Measurements from ENCODE around the gene MMP23B.
A peak's percentile ranks its signal among the peaks of the same experiment; 100 is the strongest.

Gene MMP23B

DNA sequence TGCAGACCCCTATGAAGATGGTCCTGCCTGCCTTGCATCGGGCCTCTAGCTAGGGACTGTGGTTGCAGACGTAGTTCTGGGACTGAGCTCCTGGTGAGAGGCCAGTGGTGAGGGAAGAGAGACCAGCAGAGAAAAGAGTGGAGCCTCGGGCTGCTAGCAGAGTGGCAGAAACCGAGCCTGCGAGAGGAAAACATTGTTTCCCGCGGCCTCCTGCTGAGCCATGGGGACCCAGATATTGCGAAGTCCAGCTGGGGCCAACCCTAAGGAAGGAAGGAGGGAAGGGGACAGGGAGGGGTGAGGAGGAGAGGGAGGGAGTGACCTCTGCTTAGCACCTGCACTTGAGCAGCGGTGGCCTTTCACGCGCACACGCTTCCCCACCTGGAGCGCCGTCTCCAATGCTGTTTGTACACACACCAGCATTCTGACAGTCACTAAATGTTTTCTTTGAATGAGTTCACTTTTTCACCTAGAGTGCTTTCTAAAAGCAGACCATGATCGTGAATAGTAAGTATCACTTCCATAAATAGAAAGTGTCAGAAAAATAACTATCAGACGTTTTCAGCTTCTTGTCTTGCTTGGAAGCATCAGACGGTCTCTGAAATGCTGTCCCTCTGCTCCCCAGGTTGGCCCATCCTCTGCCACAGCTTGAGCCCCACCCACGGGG lies 29.5 kb upstream of the MMP23B start:
- no peak for DNase-seq (ENCODE audit: low read depth in 2 of 2, low spot score in 1 of 2)

DNA sequence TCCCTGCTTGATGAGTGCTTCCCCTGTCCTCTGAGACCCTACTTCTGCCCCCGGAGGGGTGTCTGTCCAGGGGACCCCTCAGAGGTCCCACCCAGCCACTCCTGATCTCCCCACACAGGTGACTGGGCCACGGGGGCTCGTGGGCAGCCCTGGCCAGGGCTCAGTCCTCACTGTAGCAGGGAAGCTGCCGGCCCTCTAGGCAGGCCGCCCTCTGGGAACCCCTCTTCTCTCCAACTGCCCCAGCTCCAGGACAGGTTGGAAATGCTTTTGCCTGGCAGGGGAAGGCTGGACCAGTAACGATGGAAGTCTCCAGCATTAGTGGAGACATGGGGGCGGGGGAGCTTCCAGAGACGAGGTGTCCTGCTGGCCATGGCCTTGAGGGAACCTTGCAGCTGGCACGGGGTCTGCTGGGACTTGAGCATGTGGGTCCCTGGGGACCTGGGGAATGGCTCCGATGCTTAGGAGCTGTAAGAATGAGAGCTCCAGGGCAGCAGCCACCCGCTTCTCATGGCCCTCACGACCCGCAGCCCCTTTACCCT lies 28.9 kb upstream of the MMP23B start:
- DNase-seq (ENCODE audit: low read depth in 2 of 2, low spot score in 1 of 2) = no peak

DNA sequence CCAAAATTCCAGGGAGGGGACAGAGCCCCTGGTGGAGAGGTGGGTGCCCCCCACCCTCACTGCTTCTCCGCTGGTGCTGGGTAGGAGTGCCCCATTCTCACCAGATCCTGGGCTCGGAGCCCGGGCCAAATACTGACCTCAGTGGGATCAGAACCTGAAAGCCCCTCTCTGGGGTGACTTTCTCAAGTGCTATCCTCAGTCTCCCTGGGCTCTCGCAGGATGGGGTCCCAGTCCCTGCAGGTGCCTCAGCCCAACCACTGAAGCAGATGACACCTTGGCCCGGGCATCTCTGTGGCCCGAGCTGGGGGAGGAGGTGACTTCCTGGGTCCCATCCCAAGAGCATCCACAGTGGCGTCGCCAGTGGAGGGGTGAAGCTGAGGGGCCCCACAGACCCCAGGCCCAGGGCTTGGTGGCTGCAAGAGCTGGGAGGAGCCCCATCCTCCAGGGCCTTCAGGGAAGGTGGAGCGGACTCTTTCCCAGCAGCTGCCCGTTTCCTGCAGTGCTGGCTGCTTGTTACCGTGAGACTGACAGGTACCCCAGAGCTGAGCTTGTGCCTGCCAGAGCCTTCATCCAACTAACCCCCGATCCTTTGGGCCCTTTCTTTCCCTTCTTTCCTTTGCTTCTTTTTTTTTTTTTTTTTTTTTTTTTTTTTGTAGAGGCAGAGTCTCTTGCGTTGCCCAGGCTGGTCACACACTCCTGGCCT lies 28.2 kb upstream of the MMP23B start:
- no peak for DNase-seq (ENCODE audit: low read depth in 2 of 2, low spot score in 1 of 2)

DNA sequence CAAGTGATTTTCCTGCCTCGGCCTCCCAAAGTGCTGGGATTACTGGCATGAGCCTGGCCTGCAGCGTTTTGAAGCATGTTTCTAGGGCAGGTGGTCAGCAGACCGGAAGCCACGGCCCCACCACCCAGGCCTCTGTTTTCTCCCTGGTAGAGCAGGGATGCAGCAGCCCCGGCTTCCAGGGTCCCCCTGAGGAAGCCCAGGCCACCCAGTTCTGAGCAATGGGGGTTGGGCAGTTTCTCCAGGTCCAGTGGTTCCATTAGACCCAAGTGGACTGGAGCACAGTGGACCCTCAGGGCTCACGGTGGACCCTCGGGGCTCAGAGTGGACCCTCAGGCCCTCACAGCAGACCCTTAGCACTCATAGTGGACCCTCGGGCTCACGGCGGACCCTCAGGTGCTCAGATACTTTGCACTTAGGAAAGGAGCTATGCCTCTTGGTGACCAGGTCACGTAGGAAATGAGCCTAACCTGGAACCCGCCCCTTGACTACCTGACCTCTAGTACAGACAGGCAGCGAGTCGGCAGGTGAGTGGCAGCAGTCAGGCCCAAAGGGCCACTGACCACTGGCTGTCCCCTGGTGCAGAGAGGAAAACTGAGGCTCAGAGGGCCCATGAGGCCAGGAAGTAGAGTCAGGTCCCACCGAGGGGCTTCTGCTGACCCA lies 27.5 kb upstream of the MMP23B start:
- DNase-seq (ENCODE audit: low read depth in 2 of 2, low spot score in 1 of 2) = no peak

DNA sequence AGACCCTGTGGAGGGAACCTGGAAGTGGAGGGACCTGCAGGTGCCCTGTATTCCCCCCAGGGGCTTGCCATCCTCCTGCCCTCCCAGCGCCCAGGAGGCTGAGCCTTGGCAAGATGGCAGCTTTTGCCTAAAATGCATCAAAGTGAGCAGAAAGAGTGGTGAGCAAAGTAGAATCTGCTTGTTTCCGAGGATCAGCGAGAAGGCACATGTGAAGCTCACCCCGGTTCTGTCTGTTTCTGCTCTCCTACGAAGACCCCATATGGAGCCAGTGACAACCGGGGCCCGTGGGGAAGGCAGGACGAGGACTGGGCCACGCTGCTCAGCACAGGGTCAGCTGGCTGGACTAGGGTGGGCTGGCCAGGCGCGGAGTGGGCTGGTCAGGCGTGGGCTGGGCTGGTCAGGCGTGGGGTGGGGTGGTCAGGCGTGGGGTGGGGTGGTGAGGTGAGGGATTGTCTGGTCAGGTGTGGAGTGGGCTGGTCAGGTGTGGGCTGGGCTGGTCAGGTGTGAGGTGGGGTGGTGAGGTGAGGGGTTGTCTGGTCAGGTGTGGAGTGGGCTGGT lies 26.9 kb upstream of the MMP23B start:
- DNase-seq (ENCODE audit: low read depth in 2 of 2, low spot score in 1 of 2) = no peak

DNA sequence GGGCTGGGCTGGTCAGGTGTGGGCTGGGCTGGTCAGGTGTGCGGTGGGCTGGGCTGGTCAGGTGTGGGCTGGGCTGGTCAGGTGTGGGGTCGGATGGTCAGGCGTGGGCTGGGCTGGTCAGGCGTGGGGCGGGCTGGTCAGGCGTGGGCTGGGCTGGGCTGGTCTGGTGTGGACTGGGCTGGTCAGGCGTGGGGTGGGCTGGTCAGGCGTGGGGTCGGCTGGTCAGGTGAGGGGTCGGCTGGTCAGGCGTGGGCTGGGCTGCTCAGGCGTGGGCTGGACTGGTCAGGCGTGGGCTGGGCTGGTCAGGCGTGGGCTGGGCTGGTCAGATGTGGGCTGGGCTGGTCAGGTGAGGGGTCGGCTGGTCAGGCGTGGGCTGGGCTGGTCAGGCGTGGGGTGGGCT lies 26.2 kb upstream of the MMP23B start:
- no peak for DNase-seq (ENCODE audit: low read depth in 2 of 2, low spot score in 1 of 2)

DNA sequence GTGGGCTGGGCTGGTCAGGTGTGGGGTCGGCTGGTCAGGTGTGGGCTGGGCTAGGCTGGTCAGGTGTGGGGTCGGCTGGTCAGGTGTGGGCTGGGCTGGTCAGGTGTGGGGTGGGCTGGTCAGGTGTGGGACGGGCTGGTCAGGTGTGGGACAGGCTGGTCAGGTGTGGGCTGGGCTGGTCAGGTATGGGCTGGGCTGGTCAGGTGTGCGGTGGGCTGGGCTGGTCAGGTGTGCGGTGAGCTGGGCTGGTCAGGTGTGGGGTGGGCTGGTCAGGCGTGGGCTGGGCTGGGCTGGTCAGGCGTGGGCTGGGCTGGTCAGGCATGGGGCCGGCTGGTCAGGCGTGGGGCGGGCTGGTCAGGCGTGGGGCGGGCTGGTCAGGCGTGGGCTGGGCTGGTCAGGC lies 25.7 kb upstream of the MMP23B start:
- no peak for DNase-seq (ENCODE audit: low read depth in 2 of 2, low spot score in 1 of 2)

DNA sequence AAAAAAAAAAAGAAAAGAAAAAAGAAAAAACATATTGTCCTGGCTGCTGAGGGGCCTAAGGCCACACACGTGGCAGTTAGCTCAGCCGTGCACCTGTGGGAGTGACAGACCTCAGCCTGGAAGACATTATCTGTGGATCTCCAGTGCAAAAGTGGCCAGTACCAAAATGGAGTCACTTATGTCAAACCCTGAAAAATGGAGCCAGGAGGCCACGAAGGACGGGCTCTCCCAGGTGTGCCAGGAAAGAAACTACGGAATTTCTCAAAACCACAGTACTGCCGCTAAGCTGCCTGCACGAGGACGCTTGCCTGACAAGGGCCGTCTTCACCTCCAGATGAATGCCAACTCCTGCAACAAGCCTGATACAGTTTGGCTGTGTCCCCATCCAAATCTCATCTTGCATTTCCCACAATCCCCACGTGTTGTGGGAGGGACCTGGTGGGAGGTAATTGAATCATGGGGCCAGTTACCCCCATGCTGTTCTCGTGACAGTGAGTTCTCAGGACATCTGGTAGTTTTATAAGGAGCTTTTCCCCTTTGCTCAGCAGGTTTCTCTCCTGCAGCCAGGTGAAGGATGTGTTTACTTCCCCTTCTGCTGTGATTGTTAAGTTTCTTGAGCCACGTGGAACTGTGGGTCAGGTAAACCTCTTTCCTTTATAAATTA lies 22.0 kb upstream of the MMP23B start:
- no peak for DNase-seq (ENCODE audit: low read depth in 2 of 2, low spot score in 1 of 2)

DNA sequence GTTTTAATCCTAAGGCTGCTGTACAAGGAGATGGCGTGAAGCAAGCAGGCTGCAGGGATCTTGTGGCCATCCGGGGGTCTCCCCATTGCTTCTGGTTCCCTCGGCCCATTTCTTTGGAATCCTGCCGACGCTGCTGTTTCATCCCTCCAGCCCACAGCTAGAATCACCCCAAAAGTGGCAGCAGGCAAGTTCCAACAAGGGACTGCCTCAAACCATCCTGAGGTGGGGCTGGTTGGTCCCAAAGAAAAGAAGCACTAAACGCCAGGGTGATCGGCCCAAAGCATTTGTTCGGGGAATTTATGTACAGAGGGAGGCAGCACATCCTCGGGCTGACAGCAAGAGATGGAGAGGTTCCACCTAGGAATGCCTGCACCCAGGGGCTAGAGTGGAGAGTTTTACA lies 21.2 kb upstream of the MMP23B start:
- no peak for DNase-seq (ENCODE audit: low read depth in 2 of 2, low spot score in 1 of 2)

DNA sequence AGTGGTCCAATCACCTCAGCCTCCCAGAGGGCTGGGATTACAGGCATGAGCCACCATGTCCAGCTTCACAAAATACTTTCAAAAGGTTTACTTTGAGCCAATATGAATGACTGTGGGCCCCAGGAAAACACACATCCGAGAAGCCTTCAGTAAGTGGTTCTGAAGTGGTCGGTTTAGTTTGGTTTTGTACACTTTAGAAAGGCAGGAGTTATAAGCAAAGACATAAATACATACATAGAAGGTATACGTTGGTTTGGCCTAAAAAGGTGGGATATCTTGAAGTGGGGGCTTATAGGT lies 19.9 kb upstream of the MMP23B start:
- no peak for DNase-seq (ENCODE audit: low read depth in 2 of 2, low spot score in 1 of 2)

DNA sequence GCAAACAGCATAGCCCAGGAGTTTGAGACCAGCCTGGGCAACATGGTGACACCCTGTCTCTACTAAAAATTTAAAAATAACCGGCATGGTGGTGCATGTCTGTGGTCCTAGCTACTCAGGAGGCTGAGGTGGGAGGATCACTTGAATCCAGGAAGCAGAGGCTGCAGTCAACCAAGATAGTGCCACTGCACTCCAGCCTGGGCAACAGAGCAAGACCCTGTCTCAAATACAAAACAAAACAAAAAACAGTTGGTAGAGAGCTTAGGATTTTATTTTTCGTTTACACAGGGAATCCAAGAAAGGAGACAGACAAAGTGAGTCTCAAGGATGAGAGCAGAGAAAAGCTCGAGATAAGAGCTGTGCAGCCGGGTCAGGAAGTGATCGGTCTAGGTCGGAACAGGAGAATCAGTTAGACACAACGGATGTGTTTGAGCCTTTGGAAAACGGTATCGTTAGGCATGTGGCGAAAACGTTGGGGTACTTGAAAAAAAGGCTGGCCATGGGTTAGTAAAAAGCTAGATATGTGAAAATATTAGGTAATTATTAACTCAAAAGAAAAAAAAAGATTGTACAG lies 18.4 kb upstream of the MMP23B start:
- no peak for DNase-seq (ENCODE audit: low read depth in 2 of 2, low spot score in 1 of 2)

DNA sequence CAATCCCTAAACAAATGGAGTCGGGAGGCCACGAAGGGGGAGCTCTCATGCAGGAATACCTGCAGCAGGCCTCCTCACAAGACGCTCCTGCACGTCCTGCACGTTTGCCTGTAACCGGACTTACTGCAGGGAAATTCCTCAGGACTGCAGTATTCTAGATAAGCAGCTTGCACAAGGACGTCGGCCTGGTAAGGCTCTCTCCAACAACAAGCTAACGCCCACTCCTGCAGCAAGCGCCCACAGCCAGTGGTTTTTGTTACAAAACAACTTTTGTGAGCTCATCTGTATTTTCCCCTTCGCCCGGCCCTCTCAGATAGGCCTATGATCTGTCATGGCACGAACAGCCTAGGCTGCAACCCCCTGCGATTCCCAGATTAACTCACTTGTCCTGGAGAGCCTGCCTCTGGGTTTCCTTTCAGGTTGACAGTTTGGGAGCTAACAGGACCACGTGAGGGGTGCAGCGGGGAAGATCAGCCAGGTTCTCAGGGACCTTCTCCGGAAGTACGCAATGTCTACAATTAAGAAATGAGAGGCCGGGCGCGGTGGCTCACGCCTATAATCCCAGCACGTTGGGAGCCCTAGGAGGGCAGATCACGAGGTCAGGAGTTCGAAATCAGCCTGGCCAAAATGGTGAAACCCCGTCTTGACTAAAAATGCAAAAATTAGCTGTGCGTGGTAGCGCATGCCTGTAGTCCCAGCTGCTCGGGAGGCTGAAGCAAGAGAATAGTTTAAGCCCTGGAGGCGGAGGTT lies 17.6 kb upstream of the MMP23B start:
- DNase-seq (ENCODE audit: low read depth in 2 of 2, low spot score in 1 of 2) = peak; percentile 43 to 44

DNA sequence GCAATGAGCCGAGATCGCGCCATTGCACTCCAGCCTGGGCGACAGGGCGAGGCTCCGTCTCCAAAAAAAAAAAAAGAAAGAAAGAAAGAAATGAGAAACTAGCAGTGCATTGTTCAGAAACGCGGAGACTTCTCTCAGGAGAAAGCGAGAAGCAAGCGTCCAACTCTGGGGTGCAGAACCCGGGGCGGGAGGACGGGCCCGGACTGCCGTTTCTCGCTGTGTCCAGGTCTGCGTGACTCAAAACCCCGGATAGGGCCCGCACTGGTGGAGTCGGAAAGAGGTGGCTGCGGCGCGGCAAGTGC lies 17.1 kb upstream of the MMP23B start:
- no peak for DNase-seq (ENCODE audit: low read depth in 2 of 2, low spot score in 1 of 2)

DNA sequence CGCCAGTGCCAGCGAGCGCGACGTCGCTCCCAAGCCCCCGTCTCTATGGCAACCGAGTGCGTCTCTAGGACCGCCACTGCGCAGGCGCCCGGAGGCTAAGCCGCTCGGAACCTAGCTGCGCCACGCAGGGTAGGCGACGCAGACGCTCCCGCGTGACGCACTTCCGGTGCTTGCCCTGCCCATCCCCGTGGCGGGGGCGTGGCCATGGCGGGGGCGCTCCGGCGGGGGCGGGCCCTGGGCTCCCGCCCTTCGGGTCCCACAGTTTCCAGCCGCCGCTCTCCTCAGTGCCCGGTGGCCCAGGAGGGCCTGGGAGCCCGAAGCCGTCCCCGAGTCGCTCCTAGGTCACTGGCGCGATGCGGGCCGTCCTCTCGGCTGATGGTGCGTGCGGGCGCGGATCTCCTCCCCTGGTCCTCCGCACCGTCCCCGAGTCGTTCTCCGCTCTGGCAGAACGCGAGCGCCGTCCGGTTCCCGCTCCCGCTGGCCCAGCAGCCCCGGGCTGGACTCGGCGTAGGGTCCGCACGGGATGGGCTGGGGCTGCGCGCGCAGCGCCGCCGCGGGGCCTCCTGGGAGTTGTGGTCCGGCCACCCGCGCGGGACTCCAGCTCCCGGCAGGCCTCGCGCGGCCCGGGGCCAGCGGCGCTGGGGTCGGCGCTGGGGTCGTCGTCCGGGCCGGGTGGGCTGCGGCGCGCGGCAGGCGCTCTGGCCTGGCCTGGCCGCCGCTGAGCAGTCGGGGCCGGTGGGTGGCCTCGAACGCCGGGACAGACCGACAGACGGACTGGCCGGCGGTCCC lies 16.5 kb upstream of the MMP23B start, which contains the start of gene MIB2:
TSS of gene MIB2 (plus strand) at position 245 of the 789 bp plus-strand sequence. CDS start 7,953 bp downstream, outside the sequence.
- DNase-seq (ENCODE audit: low read depth in 2 of 2, low spot score in 1 of 2) = peak; percentile 92 to 94

DNA sequence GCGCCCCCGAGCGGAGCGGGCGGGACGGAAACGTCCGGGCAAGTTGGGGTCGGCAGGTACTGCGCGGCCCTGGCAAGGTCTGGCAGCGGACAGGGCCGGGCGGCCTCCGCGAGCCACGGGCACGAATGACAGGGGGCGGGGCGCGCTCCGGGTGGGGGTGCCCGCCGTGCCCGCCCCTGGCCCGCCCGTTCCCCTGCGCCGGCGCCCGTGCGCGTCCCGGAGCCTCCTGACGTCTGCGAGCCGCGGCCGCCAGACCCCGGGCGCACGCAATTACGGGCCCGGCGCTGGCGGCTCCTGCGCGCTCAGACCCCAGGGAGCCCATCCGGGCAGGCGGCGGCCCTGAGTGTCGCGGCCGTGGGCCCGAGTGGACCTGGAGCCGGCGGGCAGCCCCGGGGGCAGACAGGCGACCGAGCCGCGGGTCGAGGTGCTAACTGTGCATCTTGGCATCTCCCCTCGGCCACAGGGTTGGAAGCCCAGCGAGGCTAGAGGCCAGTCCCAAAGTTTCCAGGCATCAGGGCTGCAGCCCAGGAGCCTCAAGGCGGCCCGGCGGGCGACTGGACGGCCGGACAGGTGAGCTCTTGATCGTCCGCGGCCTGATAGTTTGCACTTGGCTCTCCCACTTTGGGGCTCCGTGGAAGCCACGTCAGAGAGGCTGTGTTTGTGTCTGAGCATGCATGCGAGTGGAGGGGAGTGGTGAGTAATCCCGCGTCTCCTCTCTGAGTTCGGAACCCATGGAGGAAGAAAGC lies 15.8 kb upstream of the MMP23B start:
- no peak for DNase-seq (ENCODE audit: low read depth in 2 of 2, low spot score in 1 of 2)

DNA sequence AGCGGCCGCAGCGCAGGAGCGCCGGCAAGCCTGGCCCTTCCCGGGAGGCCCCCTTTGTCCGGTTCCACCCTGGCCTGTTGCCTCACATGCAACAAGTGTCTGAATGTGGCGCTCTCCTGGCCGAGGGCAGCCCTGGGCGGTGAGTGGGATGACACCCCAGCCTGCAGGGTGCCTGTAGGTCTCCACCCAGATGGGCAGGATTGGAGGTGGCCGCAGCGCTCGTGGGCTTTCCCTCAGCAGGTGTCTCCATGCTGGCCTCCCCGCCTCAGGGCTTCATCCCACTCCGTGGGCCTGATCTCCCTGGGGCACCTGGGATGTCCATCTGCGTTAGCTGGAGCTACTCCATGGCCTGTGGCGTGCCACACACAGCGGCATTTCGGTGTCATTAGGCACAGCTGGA lies 15.1 kb upstream of the MMP23B start:
- no peak for DNase-seq (ENCODE audit: low read depth in 2 of 2, low spot score in 1 of 2)

DNA sequence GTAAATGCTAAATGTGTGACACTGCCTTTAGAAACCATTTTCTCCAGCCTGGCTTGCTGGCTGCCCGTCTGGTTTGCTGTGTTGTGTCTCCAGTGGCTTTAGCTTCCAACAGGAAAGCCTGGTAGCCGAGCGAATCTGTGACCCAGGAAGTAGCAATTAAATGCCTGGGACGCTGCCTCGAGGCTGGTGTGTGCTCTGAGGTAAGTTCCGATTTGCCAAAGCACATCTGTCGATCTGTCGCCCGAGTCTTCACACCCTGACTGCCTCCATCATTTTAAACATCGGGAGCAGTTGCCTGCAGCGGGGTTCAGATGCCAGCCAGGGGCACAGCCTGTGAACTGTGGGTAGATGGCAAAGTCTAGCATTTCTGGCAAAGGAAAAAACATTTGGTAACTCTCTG lies 14.5 kb upstream of the MMP23B start:
- no peak for DNase-seq (ENCODE audit: low read depth in 2 of 2, low spot score in 1 of 2)

DNA sequence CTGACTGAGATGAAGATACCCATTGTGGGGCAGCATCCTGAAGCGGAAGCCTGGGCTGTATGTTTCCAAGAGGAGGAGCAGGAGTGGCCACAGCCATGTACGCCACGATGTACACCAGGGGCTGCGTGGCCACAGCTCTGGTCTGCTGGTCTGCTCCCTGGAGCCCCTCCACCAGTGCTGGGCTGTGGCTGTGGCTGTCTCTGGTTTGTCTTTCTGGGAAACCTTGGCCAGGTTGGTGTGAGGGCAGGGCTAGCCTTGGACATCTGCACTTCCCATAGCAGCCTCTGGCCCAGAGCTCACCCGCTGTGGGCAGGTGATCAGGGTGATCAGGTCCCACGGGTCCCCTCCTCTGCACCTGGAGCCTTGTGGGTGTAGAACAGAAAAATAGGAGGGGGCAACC lies 14.0 kb upstream of the MMP23B start:
- no peak for DNase-seq (ENCODE audit: low read depth in 2 of 2, low spot score in 1 of 2)

DNA sequence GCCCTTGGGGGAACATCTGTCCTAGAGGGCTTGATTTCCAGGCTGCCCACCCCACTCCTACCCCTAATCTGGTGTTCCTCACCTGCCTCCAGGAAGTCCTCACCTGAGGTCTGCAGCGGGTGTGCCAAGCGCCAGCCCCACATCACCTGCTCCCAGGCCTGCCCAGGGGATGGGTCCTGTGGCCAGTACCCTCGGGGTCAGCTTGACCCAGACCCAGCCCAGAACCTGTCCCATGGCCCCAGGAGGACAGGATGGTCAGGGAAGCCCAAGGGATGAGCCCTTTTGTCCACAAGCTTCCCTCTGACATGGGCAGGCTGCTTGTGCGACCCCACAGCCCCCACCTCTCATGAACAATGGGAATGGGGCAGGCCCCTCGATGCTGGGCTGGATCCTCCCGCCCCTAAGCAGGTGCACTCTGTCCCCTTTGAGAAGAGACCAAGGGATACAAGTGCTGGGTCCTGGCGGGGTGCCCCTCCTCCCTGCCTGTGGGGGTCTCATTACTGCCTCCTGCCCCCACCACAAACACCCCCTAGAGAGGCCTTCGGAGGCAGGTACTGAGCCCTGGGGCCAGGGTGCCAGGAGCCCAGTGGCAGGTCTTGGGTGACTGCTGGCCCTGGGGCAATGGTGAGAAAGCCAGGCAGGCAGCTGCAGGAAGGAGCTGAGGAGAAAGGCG lies 13.4 kb upstream of the MMP23B start:
- no peak for DNase-seq (ENCODE audit: low read depth in 2 of 2, low spot score in 1 of 2)
